Measurements from ENCODE around the gene SLC6A6. TPM values are rescaled to one million over a fixed set of nuclear protein-coding genes. Genes with fewer than 3 reads are reported as not detected.

The SLC6A6 gene
- total RNA-seq, 1 donor from 2014 or later: 46.3 TPM

GRCh38 chr3:14476583-14477265 is 74.3 kb downstream of the SLC6A6 start:
- H3K4me1 Mint-ChIP-seq (ENCODE audit: unreplicated experiment): peaks cover 17% of the 10 kb centered on the region
- DNase-seq (ENCODE audit: low spot score): no peak
- peaks cover 39% of the 10 kb centered on the region for H3K36me3 Mint-ChIP-seq (ENCODE audit: low read depth, unreplicated experiment)
- TF ChIP-seq, protein P1, sequence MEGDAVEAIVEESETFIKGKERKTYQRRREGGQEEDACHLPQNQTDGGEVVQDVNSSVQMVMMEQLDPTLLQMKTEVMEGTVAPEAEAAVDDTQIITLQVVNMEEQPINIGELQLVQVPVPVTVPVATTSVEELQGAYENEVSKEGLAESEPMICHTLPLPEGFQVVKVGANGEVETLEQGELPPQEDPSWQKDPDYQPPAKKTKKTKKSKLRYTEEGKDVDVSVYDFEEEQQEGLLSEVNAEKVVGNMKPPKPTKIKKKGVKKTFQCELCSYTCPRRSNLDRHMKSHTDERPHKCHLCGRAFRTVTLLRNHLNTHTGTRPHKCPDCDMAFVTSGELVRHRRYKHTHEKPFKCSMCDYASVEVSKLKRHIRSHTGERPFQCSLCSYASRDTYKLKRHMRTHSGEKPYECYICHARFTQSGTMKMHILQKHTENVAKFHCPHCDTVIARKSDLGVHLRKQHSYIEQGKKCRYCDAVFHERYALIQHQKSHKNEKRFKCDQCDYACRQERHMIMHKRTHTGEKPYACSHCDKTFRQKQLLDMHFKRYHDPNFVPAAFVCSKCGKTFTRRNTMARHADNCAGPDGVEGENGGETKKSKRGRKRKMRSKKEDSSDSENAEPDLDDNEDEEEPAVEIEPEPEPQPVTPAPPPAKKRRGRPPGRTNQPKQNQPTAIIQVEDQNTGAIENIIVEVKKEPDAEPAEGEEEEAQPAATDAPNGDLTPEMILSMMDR (IDR thresholded peaks at IDR 0.05; ENCODE audit: unreplicated experiment): no peak
- no peaks in the 10 kb centered on the region for H3K9me3 Mint-ChIP-seq (ENCODE audit: unreplicated experiment)
- no peak overlapping the region for H3K27ac Mint-ChIP-seq (ENCODE audit: unreplicated experiment)
- H3K4me3 Mint-ChIP-seq (ENCODE audit: unreplicated experiment): no peak overlapping the region
- H3K27me3 Mint-ChIP-seq (ENCODE audit: unreplicated experiment): peaks cover 10% of the 10 kb centered on the region

- Mint-ChIP-seq H3K4me3 (ENCODE audit: unreplicated experiment) (no peak overlapping the region), H3K36me3 (ENCODE audit: low read depth, unreplicated experiment) (peaks cover 36% of the 10 kb centered on the region), H3K27me3 (ENCODE audit: unreplicated experiment) (peaks cover 12% of the 10 kb centered on the region), H3K27ac (ENCODE audit: unreplicated experiment) (no peak overlapping the region), H3K4me1 (ENCODE audit: unreplicated experiment) (peaks cover 24% of the 10 kb centered on the region), H3K9me3 (ENCODE audit: unreplicated experiment) (no peaks in the 10 kb centered on the region)
- TF ChIP-seq, protein P1 (IDR thresholded peaks at IDR 0.05; ENCODE audit: unreplicated experiment): no peak
- DNase-seq (ENCODE audit: low spot score): no peak
These were observed 75.0 kb downstream of the SLC6A6 start for GRCh38 chr3:14477311-14477935.

- no peak for DNase-seq (ENCODE audit: low spot score)
- Mint-ChIP-seq H3K9me3 (ENCODE audit: unreplicated experiment) (no peaks in the 10 kb centered on the region), H3K27ac (ENCODE audit: unreplicated experiment) (peak overlapping the region; percentile 30), H3K4me1 (ENCODE audit: unreplicated experiment) (peaks cover 37% of the 10 kb centered on the region), H3K4me3 (ENCODE audit: unreplicated experiment) (no peak overlapping the region), H3K27me3 (ENCODE audit: unreplicated experiment) (peaks cover 10% of the 10 kb centered on the region), H3K36me3 (ENCODE audit: low read depth, unreplicated experiment) (peaks cover 36% of the 10 kb centered on the region)
- TF ChIP-seq, protein P1 (IDR thresholded peaks at IDR 0.05; ENCODE audit: unreplicated experiment): no peak
These were observed 76.6 kb downstream of the SLC6A6 start for GRCh38 chr3:14478956-14479550.

DNA sequence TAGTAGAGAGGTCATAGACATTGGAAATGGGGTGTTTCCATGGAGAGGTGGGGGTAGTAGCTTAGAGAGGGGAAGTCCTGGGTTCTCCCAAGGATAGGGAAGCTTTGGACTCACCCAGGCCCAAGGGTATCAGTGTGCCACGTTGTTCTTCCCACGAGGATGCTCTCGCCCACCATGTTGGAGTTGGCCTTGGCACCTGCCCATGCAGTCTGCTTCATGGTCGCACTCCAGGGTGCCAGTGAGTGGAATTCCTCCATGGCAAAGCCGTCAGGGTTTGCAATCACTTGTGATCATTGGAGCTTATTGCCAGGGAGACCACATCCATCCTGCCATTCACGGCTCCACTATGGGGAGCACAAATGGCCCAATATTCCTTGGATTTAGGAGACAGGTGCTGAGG is 77.2 kb downstream of the SLC6A6 start:
- H3K27ac Mint-ChIP-seq (ENCODE audit: unreplicated experiment): peak overlapping the region; percentile 30
- no peaks in the 10 kb centered on the region for H3K9me3 Mint-ChIP-seq (ENCODE audit: unreplicated experiment)
- peaks cover 36% of the 10 kb centered on the region for H3K36me3 Mint-ChIP-seq (ENCODE audit: low read depth, unreplicated experiment)
- DNase-seq (ENCODE audit: low spot score): no peak
- TF ChIP-seq, protein P1 (IDR thresholded peaks at IDR 0.05; ENCODE audit: unreplicated experiment): no peak
- H3K4me1 Mint-ChIP-seq (ENCODE audit: unreplicated experiment): peaks cover 42% of the 10 kb centered on the region
- H3K4me3 Mint-ChIP-seq (ENCODE audit: unreplicated experiment): no peak overlapping the region
- H3K27me3 Mint-ChIP-seq (ENCODE audit: unreplicated experiment): peaks cover 10% of the 10 kb centered on the region
